GM23248 (cell line): ENCODE results near the gene CCNE1. TPM values are rescaled to one million over a fixed set of nuclear protein-coding genes. Genes with fewer than 3 reads are reported as not detected.

Source experiments
- DNase-seq: peaks from one replicate; pipeline ENCODE4 v3.0.0-alpha.2; 2015
- H2AFZ ChIP-seq: fragments of 200-600 bp; sonication (generic); 2 replicates; pipeline ENCODE4 v1.6.1; 2016; ENCODE audit warnings: antibody characterized with exemption
- H3F3A ChIP-seq: fragments of 200-600 bp; sonication (generic); 2 replicates; pipeline ENCODE4 v1.6.1; 2016; ENCODE audit warnings: mild to moderate bottlenecking, antibody characterized with exemption, mixed run types; ENCODE audit not compliant: insufficient read depth
- H3K27ac ChIP-seq: fragments of 200-600 bp; sonication (generic); 2 replicates; pipeline ENCODE4 v1.5.1; 2016; ENCODE audit warnings: mild to moderate bottlenecking
- H3K27me3 ChIP-seq: fragments of 200-600 bp; sonication (generic); replicated peaks from 2 replicates; pipeline ENCODE4 v1.6.1; 2016; ENCODE audit warnings: mild to moderate bottlenecking; ENCODE audit not compliant: insufficient read depth
- H3K36me3 ChIP-seq: fragments of 200-600 bp; sonication (generic); 2 replicates; pipeline ENCODE4 v1.6.1; 2016; ENCODE audit warnings: low read depth, mild to moderate bottlenecking
- H3K4me1 ChIP-seq: fragments of 200-600 bp; sonication (generic); 2 replicates; pipeline ENCODE4 v1.6.1; 2016; ENCODE audit warnings: mild to moderate bottlenecking; ENCODE audit not compliant: insufficient read depth
- H3K4me2 ChIP-seq: fragments of 200-600 bp; sonication (generic); one replicate; pipeline ENCODE4 v1.6.1; 2016; ENCODE audit warnings: mild to moderate bottlenecking; ENCODE audit not compliant: unreplicated experiment
- H3K4me3 ChIP-seq: fragments of 200-600 bp; sonication (generic); 2 replicates; pipeline ENCODE4 v1.5.1; 2016; ENCODE audit warnings: mild to moderate bottlenecking
- H3K79me2 ChIP-seq: fragments of 200-600 bp; sonication (generic); 2 replicates; pipeline ENCODE4 v1.6.1; 2016; ENCODE audit warnings: mild to moderate bottlenecking; ENCODE audit not compliant: insufficient read depth
- H3K9ac ChIP-seq: fragments of 200-600 bp; sonication (generic); 2 replicates; pipeline ENCODE4 v1.6.1; 2016; ENCODE audit warnings: mild to moderate bottlenecking
- H3K9me2 ChIP-seq: fragments of 200-600 bp; sonication (generic); 2 replicates; pipeline ENCODE4 v1.6.1; 2016; ENCODE audit warnings: mixed run types, mild to moderate bottlenecking, moderate library complexity; ENCODE audit not compliant: insufficient read depth
- H3K9me3 ChIP-seq: fragments of 200-600 bp; sonication (generic); one replicate; pipeline ENCODE4 v1.6.1; 2017; ENCODE audit warnings: low read depth
- H4K20me1 ChIP-seq: fragments of 200-600 bp; sonication (generic); 2 replicates; pipeline ENCODE4 v1.6.0; 2016; ENCODE audit not compliant: insufficient read depth
- EZH2 ChIP-seq: fragments of 200-600 bp; sonication (generic); IDR thresholded peaks from 2 replicates; pipeline ENCODE4 v1.6.1; 2018; ENCODE audit warnings: antibody characterized with exemption, mild to moderate bottlenecking; ENCODE audit not compliant: insufficient read depth, poor library complexity, severe bottlenecking
- EZH2phosphoT487 ChIP-seq: fragments of 200-600 bp; sonication (generic); IDR thresholded peaks from 2 replicates; pipeline ENCODE4 v1.6.1; 2018; ENCODE audit warnings: antibody characterized with exemption, moderate library complexity, mild to moderate bottlenecking, low read depth; ENCODE audit not compliant: insufficient read depth
- WGBS, 2 experiments: methylation state at CpG; one replicate each; pipeline ENCODE4 v1.1.6; 2015 to 2017; ENCODE audit warnings: low lambda C conversion rate in 2 of 2, low coverage in 1 of 2; ENCODE audit errors: missing lambda C conversion rate in 2 of 2; 5-methylcytosine and 5-hydroxymethylcytosine counted together
- in situ Hi-C: fragments of 300-500 bp; cut with MboI; formaldehyde crosslinking; loops from 2 replicates; pipeline ENCODE4 v1.15.0; 2020
- polyA plus RNA-seq: library from polyadenylated mRNA; unstranded; fragments of >200 nt; fragmentation: Nextera tagmentation; extraction: Ambion mirVana; gene quantifications from 2 replicates; pipeline ENCODE4 v1.2.1, GENCODE V29; 2016
- total RNA-seq: library from RNA; depleted of rRNA; stranded (reverse); fragments of >200 nt; shearing (Covaris generic); gene quantifications from 2 replicates; pipeline ENCODE4 v1.2.3, GENCODE V29; 2014

The CCNE1 gene
- total and polyA plus RNA-seq, 2 experiments from 2014 or later = 5.1 to 6.5 TPM

DNA sequence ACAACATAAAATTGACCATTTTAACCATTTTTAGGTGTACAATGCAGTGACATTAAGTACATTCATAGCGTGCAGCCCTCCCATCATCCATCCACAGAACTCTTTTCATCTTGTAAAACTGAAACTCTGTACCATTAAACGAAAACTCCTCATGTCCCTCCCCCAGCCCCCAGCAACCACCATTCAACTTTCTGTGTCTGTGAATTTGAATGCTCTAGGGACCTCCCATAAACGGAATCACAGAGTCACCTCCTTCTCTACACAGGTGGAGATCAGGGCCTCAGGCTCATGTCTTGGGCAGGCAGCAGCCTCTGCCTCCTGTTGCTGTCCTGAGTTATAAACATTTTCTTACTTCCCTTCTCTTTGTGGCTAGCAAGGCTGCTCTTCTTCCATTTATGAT lies 7.3 kb upstream of the CCNE1 start:
- no peak overlapping the region for H3K4me2 ChIP-seq
- H3K9me2 ChIP-seq = no peaks in the 10 kb centered on the region
- H3F3A ChIP-seq = 0 out of 2 replicates have a peak, but pooled peaks cover 2% of the 10 kb centered on the region
- no peaks in the 10 kb centered on the region for H3K27me3 ChIP-seq
- H3K36me3 ChIP-seq = no peaks in the 10 kb centered on the region
- H3K79me2 ChIP-seq = no peaks in the 10 kb centered on the region
- no peak for DNase-seq
- H3K4me3 ChIP-seq = no peak overlapping the region
- no peak overlapping the region for H3K27ac ChIP-seq
- no peaks in the 10 kb centered on the region; the same call in 1 of the 2 replicates for H3K4me1 ChIP-seq
- no peak overlapping the region for H3K9ac ChIP-seq
- no peak overlapping the region for H2AFZ ChIP-seq
- WGBS, 2 experiments = 48 to 52% methylated on average over 3 of the region's 3 CpGs
- TF ChIP-seq EZH2phosphoT487 (no peak), EZH2 (no peak)
- in situ Hi-C loops = no loop called here
- H4K20me1 ChIP-seq = no peaks in the 10 kb centered on the region
- no peaks in the 10 kb centered on the region for H3K9me3 ChIP-seq

DNA sequence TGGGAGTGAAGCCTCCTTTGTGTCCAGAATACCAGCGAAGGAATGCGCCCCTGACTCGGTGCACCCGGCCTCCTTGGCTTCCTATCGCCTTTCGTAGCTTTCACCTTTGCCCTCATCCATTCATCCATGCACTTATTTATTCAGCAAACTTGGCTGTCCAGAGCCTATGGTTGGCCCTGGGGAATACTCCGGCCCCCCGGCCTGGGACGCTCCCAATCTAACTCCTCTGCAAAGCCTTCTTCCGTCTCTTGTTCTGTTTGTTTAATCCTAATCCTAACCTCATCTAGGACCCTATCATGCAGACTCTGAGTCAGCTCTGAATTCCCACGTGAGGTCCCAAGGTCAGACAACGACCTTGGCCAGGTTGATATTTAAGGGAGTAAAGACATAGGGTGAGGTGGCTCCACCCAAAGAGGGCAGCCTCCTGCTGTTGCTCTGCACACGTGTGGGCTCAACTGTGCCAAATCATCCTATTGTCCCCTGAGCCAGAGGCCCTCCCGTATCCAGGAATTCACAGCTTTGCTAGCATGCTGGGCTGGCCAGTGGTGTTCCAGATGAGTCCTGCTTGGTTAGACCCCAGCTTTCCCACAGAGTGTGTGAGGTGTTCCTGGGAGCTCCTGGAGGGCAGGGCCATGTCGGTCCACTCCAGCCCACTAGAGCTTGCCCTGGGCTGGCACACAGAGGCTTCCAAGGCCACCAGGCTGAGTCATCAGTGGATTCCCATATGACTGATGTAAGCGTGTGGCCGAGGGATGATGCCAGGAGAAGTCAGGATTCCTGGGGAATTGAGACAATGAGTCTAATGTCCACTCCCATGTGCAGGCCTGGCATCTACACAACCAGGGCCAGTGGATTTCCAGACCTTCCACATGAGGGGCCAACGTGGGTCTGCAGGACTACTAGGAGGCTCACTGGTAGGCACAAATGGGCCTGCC lies 6.5 kb upstream of the CCNE1 start:
- Histone ChIP-seq H2AFZ (no peak overlapping the region), H3K36me3 (no peaks in the 10 kb centered on the region), H3K9ac (no peak overlapping the region), H3K27ac (no peak overlapping the region), H3K4me1 (no peaks in the 10 kb centered on the region; the same call in 1 of the 2 replicates), H4K20me1 (no peaks in the 10 kb centered on the region), H3F3A (no peaks in the 10 kb centered on the region), H3K4me3 (no peak overlapping the region), H3K9me3 (no peaks in the 10 kb centered on the region), H3K27me3 (no peaks in the 10 kb centered on the region), H3K9me2 (no peaks in the 10 kb centered on the region), H3K4me2 (no peak overlapping the region), H3K79me2 (no peaks in the 10 kb centered on the region)
- 65 to 74% methylated on average over 18 of the region's 18 CpGs for WGBS, 2 experiments
- in situ Hi-C loops = no loop called here
- DNase-seq = peak; percentile 77
- TF ChIP-seq EZH2 (no peak), EZH2phosphoT487 (no peak)

DNA sequence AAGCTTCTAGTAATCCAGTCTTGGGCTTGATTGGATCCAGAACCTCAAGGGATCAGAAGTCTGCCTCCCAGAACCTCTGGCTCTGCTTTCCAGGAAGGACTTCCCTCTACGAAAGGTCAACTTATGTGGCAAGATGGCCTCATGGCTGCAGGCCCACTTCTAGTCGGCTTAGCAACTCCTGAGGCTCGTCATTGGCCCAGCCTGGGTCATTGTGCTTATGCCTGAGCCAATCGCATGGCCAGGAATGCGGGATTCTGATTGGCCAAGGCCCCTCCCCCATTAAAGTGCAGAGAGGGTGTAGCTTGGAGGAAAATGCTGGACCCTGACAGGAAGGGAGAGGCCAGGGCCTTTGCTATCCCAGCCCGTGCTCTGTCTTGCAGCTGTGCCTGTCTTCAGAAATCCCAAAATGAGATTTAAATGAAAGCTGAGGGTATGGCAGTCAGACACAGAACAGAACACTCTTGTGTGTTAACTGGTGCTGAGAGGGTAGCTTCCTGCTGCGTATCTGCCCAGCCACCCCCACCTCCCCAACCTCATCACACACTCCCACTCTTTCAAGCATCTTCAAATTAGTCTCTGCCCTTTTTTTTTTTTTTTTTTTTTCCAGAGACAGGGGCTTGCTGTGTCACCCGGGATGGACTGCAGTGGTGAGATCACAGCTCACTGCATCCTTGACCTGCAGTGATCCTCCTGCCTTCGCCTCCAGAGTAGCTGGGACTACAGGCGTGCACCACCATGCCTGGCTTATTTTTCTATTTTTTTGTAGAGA lies 5.5 kb upstream of the CCNE1 start:
- in situ Hi-C loops = no loop called here
- peak; percentile 28 for DNase-seq
- H3K4me1 ChIP-seq = no peaks in the 10 kb centered on the region; the same call in 1 of the 2 replicates
- no peaks in the 10 kb centered on the region for H3K27me3 ChIP-seq
- H3F3A ChIP-seq = no peaks in the 10 kb centered on the region
- no peaks in the 10 kb centered on the region for H3K79me2 ChIP-seq
- H3K4me2 ChIP-seq = no peak overlapping the region
- H2AFZ ChIP-seq = no peak overlapping the region
- TF ChIP-seq EZH2 = no peak
- no peak for TF ChIP-seq EZH2phosphoT487
- H3K9me3 ChIP-seq = no peaks in the 10 kb centered on the region
- no peak overlapping the region for H3K9ac ChIP-seq
- no peak overlapping the region for H3K4me3 ChIP-seq
- WGBS, 2 experiments = 65 to 66% methylated on average over 10 of the region's 10 CpGs
- no peak overlapping the region for H3K27ac ChIP-seq
- H3K9me2 ChIP-seq = no peaks in the 10 kb centered on the region
- no peaks in the 10 kb centered on the region for H4K20me1 ChIP-seq
- no peaks in the 10 kb centered on the region for H3K36me3 ChIP-seq

DNA sequence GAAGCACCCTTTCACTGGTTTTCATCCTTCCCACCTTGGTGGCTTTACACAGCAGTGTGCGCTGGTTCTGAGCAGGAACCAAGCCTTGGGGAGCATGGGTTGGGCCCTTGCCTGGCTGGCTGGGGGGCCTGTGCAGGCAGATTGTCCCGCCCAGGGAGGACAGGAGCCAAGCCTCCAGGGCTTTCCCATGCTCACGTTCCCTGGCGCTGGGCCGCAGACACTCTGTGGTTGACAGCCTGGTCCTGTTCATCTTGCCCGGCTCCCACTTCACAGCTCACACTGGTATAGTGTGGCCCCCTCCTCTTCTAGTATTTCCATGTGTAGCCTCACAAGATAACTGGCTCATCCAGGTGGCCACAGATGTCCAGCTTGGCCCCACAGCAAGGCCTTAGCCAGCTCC lies 4.6 kb upstream of the CCNE1 start:
- H2AFZ ChIP-seq = no peak overlapping the region
- WGBS, 2 experiments = 51 to 56% methylated on average over 6 of the region's 6 CpGs
- H3F3A ChIP-seq = no peaks in the 10 kb centered on the region
- H3K9me2 ChIP-seq = no peaks in the 10 kb centered on the region
- H3K4me1 ChIP-seq = no peaks in the 10 kb centered on the region; the same call in 1 of the 2 replicates
- TF ChIP-seq EZH2phosphoT487 = no peak
- no peak for TF ChIP-seq EZH2
- H3K27me3 ChIP-seq = no peaks in the 10 kb centered on the region
- no peaks in the 10 kb centered on the region for H3K36me3 ChIP-seq
- H4K20me1 ChIP-seq = no peaks in the 10 kb centered on the region
- H3K4me2 ChIP-seq = no peak overlapping the region
- in situ Hi-C loops = no loop called here
- H3K9me3 ChIP-seq = no peaks in the 10 kb centered on the region
- no peak for DNase-seq
- no peak overlapping the region for H3K9ac ChIP-seq
- H3K79me2 ChIP-seq = no peaks in the 10 kb centered on the region
- no peak overlapping the region for H3K27ac ChIP-seq
- no peak overlapping the region for H3K4me3 ChIP-seq
